Limb (tissue), 2 donors: ENCODE data around the gene MYF5.
A peak's percentile ranks its signal among the peaks of the same experiment; 100 is the strongest.

Experiments
- DNase-seq, 2 donors: peaks; one replicate each; pipeline ENCODE4 v3.0.0-alpha.2; 2016; ENCODE audit errors: extremely low spot score in 2 of 2

The MYF5 gene

GRCh38 chr12:80763874-80764273 is 47.2 kb downstream of the MYF5 start:
- DNase-seq = peak in 1 of 2 donors; percentile 49

DNA sequence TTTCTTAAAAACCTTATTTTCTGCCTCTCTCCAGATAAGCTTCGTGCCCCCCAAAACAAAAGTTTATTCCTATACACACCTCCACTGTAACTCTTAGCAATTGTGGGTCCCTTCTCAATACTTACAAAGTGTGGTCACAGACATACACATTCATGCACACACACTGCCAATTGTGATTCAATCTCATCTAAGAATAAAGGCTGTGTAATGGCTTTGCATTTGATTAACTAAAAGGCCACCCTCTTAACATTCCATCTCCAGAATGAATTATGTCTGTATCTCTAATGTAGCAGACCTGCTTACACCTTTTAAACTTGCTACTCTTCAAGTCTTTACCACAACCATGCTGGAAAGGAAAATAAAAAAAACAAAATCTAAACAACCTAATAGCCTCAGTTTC is 49.5 kb downstream of the MYF5 start:
- DNase-seq = no peak

DNA sequence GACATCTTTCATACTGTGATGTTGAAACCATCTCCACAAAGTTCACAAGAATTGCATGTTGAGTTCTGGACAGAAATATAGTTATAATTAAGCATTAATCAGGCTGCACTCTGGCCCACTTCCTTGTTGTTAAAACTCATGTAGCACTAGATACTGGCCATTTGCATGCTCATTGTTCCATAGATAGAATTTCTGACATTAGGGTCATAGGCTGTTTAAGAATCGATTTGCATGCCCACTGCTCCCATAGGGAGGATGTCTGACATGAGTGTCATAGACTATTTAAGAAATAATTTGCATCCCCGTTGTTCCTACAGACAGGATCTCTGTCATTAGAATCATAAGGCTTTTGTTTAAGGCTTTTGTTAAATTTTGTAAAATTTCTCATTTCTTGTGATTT is 50.2 kb downstream of the MYF5 start:
- DNase-seq = no peak
